ENCODE measurements around the gene LRPAP1. TPM values are rescaled to one million over a fixed set of nuclear protein-coding genes. Genes with fewer than 3 reads are reported as not detected.

The LRPAP1 gene
- total RNA-seq, 4 donors from 2014 or later = 88.5 to 201 (median 174) TPM

GRCh38 chr4:3533423-3533820 lies 1.2 kb upstream of the LRPAP1 start:
- TF ChIP-seq POLR2A (IDR thresholded peaks at IDR 0.05; ENCODE audit: low read depth) = no peak
- TF ChIP-seq EP300 (IDR thresholded peaks at IDR 0.05) = no peak
- no peak for TF ChIP-seq POLR2AphosphoS5 (IDR thresholded peaks at IDR 0.05)
- TF ChIP-seq CTCF (IDR thresholded peaks at IDR 0.05) = no peak
- Histone ChIP-seq H3K4me3 (no peak overlapping the region), H3K27me3 (no peaks in the 10 kb centered on the region), H3K27ac (replicated peaks in 1 of 4) (no peak overlapping the region), H3K36me3 (peaks cover 0 to 15% (median 13%) of the 10 kb centered on the region in 4 donors), H3K4me1 (peaks cover 21 to 44% (median 35%) of the 10 kb centered on the region in 4 donors), H3K9me3 (no peaks in the 10 kb centered on the region)
- no peak for DNase-seq (ENCODE audit: extremely low spot score)
- WGBS = 90% methylated on average over 7 of the region's 7 CpGs
- intact Hi-C loops (cut with DNase I) = no loop called here

- Histone ChIP-seq H3K4me3 (peak overlapping the region; percentile 83 to 99 (median 92)), H3K4me1 (peaks cover 24 to 47% (median 35%) of the 10 kb centered on the region in 4 donors), H3K27ac (replicated peaks in 1 of 4) (peak overlapping the region; percentile 65 to 83 (median 76)), H3K27me3 (no peaks in the 10 kb centered on the region), H3K9me3 (no peaks in the 10 kb centered on the region), H3K36me3 (peaks cover 0 to 20% (median 18%) of the 10 kb centered on the region in 4 donors)
- TF ChIP-seq POLR2AphosphoS5 (IDR thresholded peaks at IDR 0.05) = no peak
- no peak for TF ChIP-seq POLR2A (IDR thresholded peaks at IDR 0.05; ENCODE audit: low read depth)
- no peak for TF ChIP-seq EP300 (IDR thresholded peaks at IDR 0.05)
- TF ChIP-seq CTCF (IDR thresholded peaks at IDR 0.05) = no peak
- intact Hi-C loops (cut with DNase I) = no loop called here
- no peak for DNase-seq (ENCODE audit: extremely low spot score)
- WGBS = 32% methylated on average over 19 of the region's 42 CpGs
Observed at GRCh38 chr4:3532751-3533422, 665 bp upstream of the LRPAP1 start.

GRCh38 chr4:3531318-3531878 lies 824 bp downstream of the LRPAP1 start:
- no peak for DNase-seq (ENCODE audit: extremely low spot score)
- no peaks in the 10 kb centered on the region for H3K9me3 ChIP-seq
- H3K4me3 ChIP-seq = peak overlapping the region; percentile 83 to 99 (median 92)
- H3K27ac ChIP-seq (replicated peaks in 1 of 4) = peak overlapping the region in 3 of 4 donors; percentile 74 to 83 (median 79)
- intact Hi-C loops (cut with DNase I) = no loop called here
- 18% methylated on average over 13 of the region's 17 CpGs for WGBS
- no peaks in the 10 kb centered on the region for H3K27me3 ChIP-seq
- TF ChIP-seq POLR2A (IDR thresholded peaks at IDR 0.05; ENCODE audit: low read depth) (no peak), EP300 (IDR thresholded peaks at IDR 0.05) (no peak), POLR2AphosphoS5 (IDR thresholded peaks at IDR 0.05) (no peak), CTCF (IDR thresholded peaks at IDR 0.05) (no peak)
- peaks cover 0 to 31% (median 25%) of the 10 kb centered on the region in 4 donors for H3K36me3 ChIP-seq
- peaks cover 24 to 62% (median 35%) of the 10 kb centered on the region in 4 donors for H3K4me1 ChIP-seq

- H3K36me3 ChIP-seq = peaks cover 0 to 37% (median 27%) of the 10 kb centered on the region in 4 donors
- peak overlapping the region; percentile 83 to 99 (median 92) for H3K4me3 ChIP-seq
- H3K27ac ChIP-seq (replicated peaks in 1 of 4) = no peak overlapping the region
- DNase-seq (ENCODE audit: extremely low spot score) = no peak
- H3K27me3 ChIP-seq = no peaks in the 10 kb centered on the region
- peaks cover 24 to 69% (median 35%) of the 10 kb centered on the region in 4 donors for H3K4me1 ChIP-seq
- 76% methylated on average over 9 of the region's 18 CpGs for WGBS
- TF ChIP-seq EP300 (IDR thresholded peaks at IDR 0.05) (no peak), POLR2A (IDR thresholded peaks at IDR 0.05; ENCODE audit: low read depth) (no peak), CTCF (IDR thresholded peaks at IDR 0.05) (no peak), POLR2AphosphoS5 (IDR thresholded peaks at IDR 0.05) (no peak)
- intact Hi-C loops (cut with DNase I) = no loop called here
- H3K9me3 ChIP-seq = no peaks in the 10 kb centered on the region
Observed at GRCh38 chr4:3530663-3531254, 1.5 kb downstream of the LRPAP1 start.

All from esophagus muscularis mucosa (tissue), 4 donors.